GM18505 (cell line): ENCODE data around the gene CSTA.

Source experiments
- ATAC-seq: cut with Tn5 transposase; IDR thresholded peaks from one replicate; pipeline ENCODE4 v1.9.1; 2021; ENCODE audit not compliant: unreplicated experiment
- POLR2A ChIP-seq: IDR thresholded peaks from 4 replicates; pipeline ENCODE4 v1.6.1; 2011; ENCODE audit warnings: borderline replicate concordance; ENCODE audit not compliant: insufficient read depth, insufficient read length; ENCODE audit errors: extremely low read depth

Gene CSTA

GRCh38 chr3:122307976-122308375 lies 17.1 kb upstream of the CSTA start:
- no peak for TF ChIP-seq POLR2A
- no peak for ATAC-seq

GRCh38 chr3:122310361-122310760 lies 14.7 kb upstream of the CSTA start:
- TF ChIP-seq POLR2A = no peak
- no peak for ATAC-seq

DNA sequence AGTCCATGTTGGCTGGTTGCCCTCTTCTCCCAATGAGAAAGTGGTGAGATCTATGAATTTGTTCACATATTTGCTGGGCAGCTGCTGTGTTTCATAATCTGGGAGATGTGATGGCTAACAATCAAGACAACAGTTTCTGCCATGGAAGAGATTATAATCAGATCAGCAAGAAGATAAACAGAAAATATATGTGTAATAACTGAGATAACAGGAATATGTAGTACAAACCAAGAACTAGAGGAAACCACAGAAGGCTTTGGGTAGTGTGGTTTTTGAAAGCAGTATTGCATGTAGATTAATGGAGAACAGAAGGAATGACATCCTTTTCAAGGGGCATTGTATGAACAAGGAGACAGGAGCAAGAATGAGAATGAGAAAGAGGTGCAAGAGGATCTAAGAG lies 12.2 kb upstream of the CSTA start:
- ATAC-seq = no peak
- no peak for TF ChIP-seq POLR2A

DNA sequence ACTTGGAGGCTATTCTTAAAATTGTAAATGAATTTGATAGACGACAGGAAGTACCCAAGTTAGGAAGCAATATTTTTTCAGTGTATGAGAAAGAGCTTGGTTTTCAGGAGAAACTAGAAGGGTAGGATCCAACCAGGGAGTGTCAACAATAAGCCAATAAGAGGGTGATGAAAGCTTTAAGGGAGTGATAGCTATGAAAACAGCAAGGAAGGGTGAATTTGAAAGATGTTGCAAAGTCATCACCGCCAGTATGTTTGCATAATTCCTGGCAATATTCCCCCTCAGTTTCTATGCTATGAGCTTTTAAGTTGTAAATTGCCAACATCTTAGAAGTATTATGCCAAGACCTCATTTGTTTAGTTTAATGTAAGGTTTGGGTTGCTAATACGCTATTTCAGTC lies 11.8 kb upstream of the CSTA start:
- ATAC-seq = no peak
- TF ChIP-seq POLR2A = no peak

GRCh38 chr3:122314228-122314876 lies 10.7 kb upstream of the CSTA start:
- no peak for ATAC-seq
- no peak for TF ChIP-seq POLR2A

DNA sequence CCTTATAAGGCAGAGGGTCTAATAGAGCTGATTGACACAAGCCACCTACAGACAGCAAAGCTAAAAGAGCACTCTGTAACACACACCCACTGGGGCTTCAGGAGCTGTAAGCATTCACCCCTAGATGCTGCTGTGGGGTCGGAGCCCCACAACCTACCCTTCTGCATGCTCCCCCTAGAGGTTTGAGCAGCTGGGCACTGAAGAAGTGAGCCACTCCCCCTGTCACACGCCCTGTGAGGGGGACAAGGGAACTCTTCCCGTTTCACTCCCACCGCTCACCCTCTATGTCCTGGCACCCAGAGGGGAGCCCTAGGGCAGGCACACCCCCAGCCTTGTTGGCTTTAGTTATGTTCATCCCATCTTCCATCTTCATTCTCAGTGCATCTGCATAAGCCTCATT lies 9.4 kb upstream of the CSTA start:
- ATAC-seq = no peak
- TF ChIP-seq POLR2A = no peak

DNA sequence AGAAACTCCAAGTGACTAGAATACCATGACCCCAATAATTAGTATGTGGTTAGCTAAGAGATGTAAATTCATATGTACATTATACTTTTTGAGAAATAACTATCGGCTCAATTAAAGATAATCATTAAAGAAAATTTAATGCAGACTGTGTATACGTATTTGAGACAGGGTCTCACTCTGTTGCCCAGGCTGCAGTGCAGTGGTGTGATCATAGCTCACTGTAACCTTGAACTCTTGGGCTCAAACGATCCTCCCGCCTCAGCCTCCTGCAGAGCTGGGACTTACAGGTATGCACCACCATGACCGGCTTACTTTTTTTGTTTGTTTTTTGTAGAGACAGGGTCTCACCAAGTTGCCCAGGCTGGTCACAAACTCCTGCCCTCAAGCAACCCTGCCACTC lies 8.7 kb upstream of the CSTA start:
- no peak for ATAC-seq
- no peak for TF ChIP-seq POLR2A

- TF ChIP-seq POLR2A = no peak
- no peak for ATAC-seq
Measured at GRCh38 chr3:122318620-122319019, 6.4 kb upstream of the CSTA start.

- no peak for TF ChIP-seq POLR2A
- no peak for ATAC-seq
Measured at GRCh38 chr3:122322095-122323075, 2.7 kb upstream of the CSTA start.

GRCh38 chr3:122325769-122326168 lies 721 bp downstream of the CSTA start:
- no peak for ATAC-seq

DNA sequence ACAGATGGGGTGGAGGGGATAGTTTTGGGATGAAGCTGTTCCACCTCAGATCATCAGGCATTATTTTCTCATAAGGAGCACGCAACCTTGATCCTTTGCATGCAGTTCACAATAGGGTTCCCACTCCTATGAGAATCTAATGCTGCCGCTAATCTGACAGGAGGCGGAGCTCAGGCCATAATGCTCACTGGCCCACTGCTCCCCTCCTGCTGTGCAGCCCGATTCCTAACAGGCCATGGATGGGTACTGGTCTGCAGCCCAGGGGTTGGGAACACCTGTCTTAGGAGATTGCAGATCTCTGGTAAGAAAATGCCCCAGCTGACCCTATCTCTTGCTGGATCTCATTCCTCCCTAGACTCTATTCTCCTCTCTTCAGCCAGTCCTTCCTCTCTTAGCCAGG lies 6.8 kb downstream of the CSTA start:
- TF ChIP-seq POLR2A = no peak

More at GRCh38 chr3:122325769-122326168, 721 bp downstream of the CSTA start:
- TF ChIP-seq POLR2A = no peak

GRCh38 chr3:122332551-122332950 lies 7.5 kb downstream of the CSTA start:
- ATAC-seq = no peak

More for the DNA sequence above, 6.8 kb downstream of the CSTA start:
- no peak for ATAC-seq

DNA sequence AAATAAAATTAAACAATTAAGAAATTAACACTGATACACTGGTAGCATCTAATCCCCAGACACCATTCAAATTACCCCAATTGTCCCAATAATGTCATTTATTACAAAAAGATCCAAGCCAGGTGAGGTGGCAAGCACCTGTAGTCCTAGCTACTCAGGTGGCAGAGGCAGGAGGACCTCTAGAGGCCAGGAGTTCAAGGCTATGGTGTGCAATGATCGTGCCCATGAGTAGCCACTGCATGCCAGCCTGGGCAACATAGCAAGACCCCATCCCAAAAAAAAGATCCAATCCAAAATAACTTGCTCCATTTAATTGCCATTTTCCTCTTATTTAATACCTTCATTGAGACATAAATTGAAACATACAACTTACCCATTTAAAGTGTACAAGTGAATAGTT lies 17.8 kb downstream of the CSTA start:
- no peak for ATAC-seq
- TF ChIP-seq POLR2A = no peak

More at GRCh38 chr3:122332551-122332950, 7.5 kb downstream of the CSTA start:
- no peak for TF ChIP-seq POLR2A

GRCh38 chr3:122343654-122344053 lies 18.6 kb downstream of the CSTA start:
- TF ChIP-seq POLR2A = no peak
- no peak for ATAC-seq
